Measurements from ENCODE around the gene GRK4. TPM values are rescaled to one million over a fixed set of nuclear protein-coding genes. Genes with fewer than 3 reads are reported as not detected.

GRK4 gene
- total RNA-seq, 2 donors from 2014 or later = 1.7 to 3.6 TPM

GRCh38 chr4:3062471-3062870, 99.1 kb downstream of the GRK4 start:
- Mint-ChIP-seq H3K27ac (no peak overlapping the region), H3K4me1 (peaks cover 12% of the 10 kb centered on the region), H3K4me3 (no peak overlapping the region), H3K36me3 (ENCODE audit: low read depth) (peaks cover 5% of the 10 kb centered on the region), H3K27me3 (peaks cover 33% of the 10 kb centered on the region)
- no peak for DNase-seq
- ATAC-seq = no peak
- no peaks in the 10 kb centered on the region for H3K9me3 ChIP-seq (ENCODE audit: control insufficient read depth, low read length, poor library complexity, severe bottlenecking)

- no peak for DNase-seq
- Mint-ChIP-seq H3K27me3 (peaks cover 25% of the 10 kb centered on the region), H3K4me3 (no peak overlapping the region), H3K4me1 (peaks cover 7% of the 10 kb centered on the region), H3K27ac (no peak overlapping the region), H3K36me3 (ENCODE audit: low read depth) (peaks cover 2% of the 10 kb centered on the region)
- ATAC-seq = no peak
- H3K9me3 ChIP-seq (ENCODE audit: control insufficient read depth, low read length, poor library complexity, severe bottlenecking) = no peaks in the 10 kb centered on the region
These were observed 102.2 kb downstream of the GRK4 start for GRCh38 chr4:3065551-3065950.

- no peak overlapping the region for H3K27ac Mint-ChIP-seq
- no peak for DNase-seq
- peaks cover 7% of the 10 kb centered on the region for H3K4me1 Mint-ChIP-seq
- ATAC-seq = no peak
- no peak overlapping the region for H3K4me3 Mint-ChIP-seq
- peaks cover 2% of the 10 kb centered on the region for H3K36me3 Mint-ChIP-seq (ENCODE audit: low read depth)
- H3K9me3 ChIP-seq (ENCODE audit: control insufficient read depth, low read length, poor library complexity, severe bottlenecking) = no peaks in the 10 kb centered on the region
- peaks cover 18% of the 10 kb centered on the region for H3K27me3 Mint-ChIP-seq
These were observed 103.5 kb downstream of the GRK4 start for GRCh38 chr4:3066836-3067400.

GRCh38 chr4:3067473-3068001, 104.2 kb downstream of the GRK4 start:
- ATAC-seq (no peak), DNase-seq (no peak)
- no peak overlapping the region for H3K27ac Mint-ChIP-seq
- H3K4me3 Mint-ChIP-seq = no peak overlapping the region
- peaks cover 16% of the 10 kb centered on the region for H3K27me3 Mint-ChIP-seq
- peaks cover 2% of the 10 kb centered on the region for H3K36me3 Mint-ChIP-seq (ENCODE audit: low read depth)
- H3K9me3 ChIP-seq (ENCODE audit: control insufficient read depth, low read length, poor library complexity, severe bottlenecking) = no peaks in the 10 kb centered on the region
- peaks cover 7% of the 10 kb centered on the region for H3K4me1 Mint-ChIP-seq

- Mint-ChIP-seq H3K27me3 (peaks cover 6% of the 10 kb centered on the region), H3K36me3 (ENCODE audit: low read depth) (no peaks in the 10 kb centered on the region), H3K4me1 (peaks cover 2% of the 10 kb centered on the region), H3K27ac (no peak overlapping the region), H3K4me3 (peak overlapping the region; percentile 53)
- ATAC-seq (no peak), DNase-seq (no peak)
- no peaks in the 10 kb centered on the region for H3K9me3 ChIP-seq (ENCODE audit: control insufficient read depth, low read length, poor library complexity, severe bottlenecking)
These were observed 106.4 kb downstream of the GRK4 start for GRCh38 chr4:3069661-3070199.

GRCh38 chr4:3070709-3071500, 107.5 kb downstream of the GRK4 start:
- no peaks in the 10 kb centered on the region for H3K9me3 ChIP-seq (ENCODE audit: control insufficient read depth, low read length, poor library complexity, severe bottlenecking)
- ATAC-seq (no peak), DNase-seq (no peak)
- Mint-ChIP-seq H3K36me3 (ENCODE audit: low read depth) (no peaks in the 10 kb centered on the region), H3K4me1 (peaks cover 9% of the 10 kb centered on the region), H3K27me3 (no peaks in the 10 kb centered on the region), H3K4me3 (no peak overlapping the region), H3K27ac (no peak overlapping the region)

- no peak for DNase-seq
- Mint-ChIP-seq H3K4me3 (no peak overlapping the region), H3K27ac (no peak overlapping the region), H3K36me3 (ENCODE audit: low read depth) (no peaks in the 10 kb centered on the region), H3K27me3 (no peaks in the 10 kb centered on the region), H3K4me1 (peaks cover 10% of the 10 kb centered on the region)
- no peak for ATAC-seq
- H3K9me3 ChIP-seq (ENCODE audit: control insufficient read depth, low read length, poor library complexity, severe bottlenecking) = no peaks in the 10 kb centered on the region
These were observed 108.4 kb downstream of the GRK4 start for GRCh38 chr4:3071811-3072210.

- no peaks in the 10 kb centered on the region for H3K9me3 ChIP-seq (ENCODE audit: control insufficient read depth, low read length, poor library complexity, severe bottlenecking)
- ATAC-seq (no peak), DNase-seq (peak in 1 of 3 donors; percentile 21)
- H3K4me1 Mint-ChIP-seq = peaks cover 16% of the 10 kb centered on the region
- no peaks in the 10 kb centered on the region for H3K36me3 Mint-ChIP-seq (ENCODE audit: low read depth)
- H3K4me3 Mint-ChIP-seq = peak overlapping the region; percentile 19
- H3K27ac Mint-ChIP-seq = no peak overlapping the region
- H3K27me3 Mint-ChIP-seq = no peaks in the 10 kb centered on the region
These were observed 110.0 kb downstream of the GRK4 start for GRCh38 chr4:3073158-3074077.

- Mint-ChIP-seq H3K27me3 (no peaks in the 10 kb centered on the region), H3K27ac (peak within 1 kb of the TSS; percentile 65), H3K4me3 (peak within 1 kb of the TSS; percentile 94), H3K4me1 (peaks cover 20% of the 10 kb centered on the region), H3K36me3 (ENCODE audit: low read depth) (no peaks in the 10 kb centered on the region)
- DNase-seq = peak; percentile 93 to 97 (median 96)
- no peaks in the 10 kb centered on the region for H3K9me3 ChIP-seq (ENCODE audit: control insufficient read depth, low read length, poor library complexity, severe bottlenecking)
- peak; percentile 88 for ATAC-seq
These were observed 110.9 kb downstream of the GRK4 start, which contains the start of the genes HTT and HTT-AS for GRCh38 chr4:3074078-3074845. TSS of gene HTT (plus strand) at chr4:3074681. CDS start at chr4:3074826, 145 bp downstream. TSS of gene HTT-AS (minus strand) at chr4:3074538.

- H3K4me1 Mint-ChIP-seq = peaks cover 26% of the 10 kb centered on the region
- peak overlapping the region; percentile 65 for H3K27ac Mint-ChIP-seq
- H3K27me3 Mint-ChIP-seq = no peaks in the 10 kb centered on the region
- no peaks in the 10 kb centered on the region for H3K9me3 ChIP-seq (ENCODE audit: control insufficient read depth, low read length, poor library complexity, severe bottlenecking)
- ATAC-seq (peak; percentile 22), DNase-seq (peak in 2 of 3 donors; percentile 45 to 49)
- H3K36me3 Mint-ChIP-seq (ENCODE audit: low read depth) = no peaks in the 10 kb centered on the region
- peak overlapping the region; percentile 94 for H3K4me3 Mint-ChIP-seq
These were observed 111.7 kb downstream of the GRK4 start for GRCh38 chr4:3074846-3075651.

- DNase-seq (no peak), ATAC-seq (no peak)
- H3K4me3 Mint-ChIP-seq = peak overlapping the region; percentile 94
- H3K36me3 Mint-ChIP-seq (ENCODE audit: low read depth) = no peaks in the 10 kb centered on the region
- no peaks in the 10 kb centered on the region for H3K27me3 Mint-ChIP-seq
- peak overlapping the region; percentile 65 for H3K27ac Mint-ChIP-seq
- no peaks in the 10 kb centered on the region for H3K9me3 ChIP-seq (ENCODE audit: control insufficient read depth, low read length, poor library complexity, severe bottlenecking)
- peaks cover 29% of the 10 kb centered on the region for H3K4me1 Mint-ChIP-seq
These were observed 112.2 kb downstream of the GRK4 start for GRCh38 chr4:3075652-3075981.

GRCh38 chr4:3077796-3078195, 114.4 kb downstream of the GRK4 start:
- Mint-ChIP-seq H3K4me1 (peaks cover 32% of the 10 kb centered on the region), H3K27ac (no peak overlapping the region), H3K27me3 (no peaks in the 10 kb centered on the region), H3K4me3 (no peak overlapping the region), H3K36me3 (ENCODE audit: low read depth) (no peaks in the 10 kb centered on the region)
- H3K9me3 ChIP-seq (ENCODE audit: control insufficient read depth, low read length, poor library complexity, severe bottlenecking) = no peaks in the 10 kb centered on the region
- DNase-seq (no peak), ATAC-seq (no peak)
